K562 (cell line): ENCODE measurements around the gene NAPB. TPM values are rescaled to one million over a fixed set of nuclear protein-coding genes. Genes with fewer than 3 reads are reported as not detected.

ENCODE experiments used
- ATAC-seq: fragments of 200-7000 bp; cut with Tn5 transposase; 3 replicates; pipeline ENCODE4 v1.9.1; 2020; ENCODE audit warnings: moderate library complexity
- BruUV-seq: library from RNA; stranded (reverse); fragments of 400-500 nt; replicated peaks from 2 replicates; lab custom pipeline; 2021; lab: Mats Ljungman, UMichigan
- CTCF ChIA-PET: fragments of 300-600 bp; formaldehyde crosslinking; extraction: SDS; loops from one replicate; lab custom pipeline; 2021; ENCODE audit warnings: low intra/inter-chr PET ratio; lab: Yijun Ruan, JAX
- POLR2A ChIA-PET: fragments of 300-600, 350-650 bp; sonication (Branson Sonifier 250); formaldehyde crosslinking; extraction: SDS; loops from one replicate; lab custom pipeline; 2021; ENCODE audit warnings: antibody characterized with exemption, inconsistent platforms; lab: Yijun Ruan, JAX
- DNase-seq, 4 experiments: peaks; one replicate each; pipeline versions ENCODE4 v3.0.0 to v3.0.0-alpha.2; 2011 to 2018; ENCODE audit warnings: low spot score in 3 of 4, mixed read lengths in 3 of 4; ENCODE audit errors: extremely low read depth in 1 of 4
- FAIRE-seq: peaks from 2 replicates; lab custom pipeline; 2011; peaks lifted over from hg19 to GRCh38; lab: Jason Lieb, UNC
- H2AFZ ChIP-seq: 2 replicates; pipeline ENCODE4 v1.6.0; 2011; ENCODE audit warnings: low read depth, low read length, control low read depth, inconsistent platforms
- H3K27ac ChIP-seq: fragments of 200-600 bp; 3 replicates; pipeline ENCODE4 v1.8.0; 2011; ENCODE audit warnings: low read depth, mild to moderate bottlenecking, control low read depth, inconsistent platforms, low read length, moderate library complexity, mixed read lengths; ENCODE audit errors: extremely low read depth
- H3K27me3 ChIP-seq, 2 experiments: fragments of 300-600 bp in 1 of 2; 2 replicates in 1 of 2; 3 replicates in 1 of 2; pipeline versions ENCODE4 v1.6.0 to v1.8.0; 2011; ENCODE audit warnings: inconsistent platforms in 2 of 2, low read length in 2 of 2, mild to moderate bottlenecking in 1 of 2, mixed read lengths in 1 of 2, moderate library complexity in 1 of 2; ENCODE audit not compliant: control insufficient read depth in 2 of 2, insufficient read depth in 2 of 2
- H3K36me3 ChIP-seq: fragments of 300-600 bp; 3 replicates; pipeline ENCODE4 v1.8.0; 2011; ENCODE audit warnings: mild to moderate bottlenecking, low read length, inconsistent platforms; ENCODE audit not compliant: control insufficient read depth, insufficient read depth
- H3K4me1 ChIP-seq, 2 experiments: fragments of 200-600 bp in 1 of 2; replicated peaks in 1 of 2; 2 replicates in 1 of 2; 3 replicates in 1 of 2; pipeline versions ENCODE4 v1.5.1 to v1.8.0; 2011; ENCODE audit warnings: inconsistent platforms in 2 of 2, low read length in 2 of 2, mild to moderate bottlenecking in 1 of 2, mixed read lengths in 1 of 2, moderate library complexity in 1 of 2; ENCODE audit not compliant: control insufficient read depth in 2 of 2, insufficient read depth in 2 of 2
- H3K4me2 ChIP-seq: 2 replicates; pipeline ENCODE4 v1.6.1; 2011; ENCODE audit warnings: low read length, control low read depth, inconsistent platforms, mixed read lengths; ENCODE audit not compliant: insufficient read depth
- H3K4me3 ChIP-seq: fragments of 200-600 bp; sonication (generic), shearing (Covaris generic); 2 replicates; pipeline ENCODE4 v1.5.1; 2016; ENCODE audit warnings: control low read depth, inconsistent platforms
- H3K79me2 ChIP-seq: fragments of 200-600 bp; 3 replicates; pipeline ENCODE4 v1.8.0; 2011; ENCODE audit warnings: low read length, inconsistent platforms; ENCODE audit not compliant: control insufficient read depth, insufficient read depth
- H3K9ac ChIP-seq, 2 experiments: 2 replicates each; pipeline versions ENCODE4 v1.6.0 to v1.6.1; 2011; ENCODE audit warnings: low read depth in 2 of 2, low read length in 2 of 2, control low read depth in 1 of 2, inconsistent platforms in 1 of 2, mild to moderate bottlenecking in 1 of 2, mixed read lengths in 1 of 2; ENCODE audit not compliant: insufficient read depth in 1 of 2
- H3K9me1 ChIP-seq: one replicate; pipeline ENCODE4 v1.6.0; 2011; ENCODE audit warnings: inconsistent platforms, mild to moderate bottlenecking, low read length, moderate library complexity; ENCODE audit not compliant: control insufficient read depth, insufficient read depth
- H3K9me3 ChIP-seq: replicated peaks from 2 replicates; pipeline ENCODE4 v1.5.1; 2011; ENCODE audit warnings: low read depth, low read length, inconsistent platforms; ENCODE audit not compliant: control insufficient read depth, insufficient read depth
- H4K20me1 ChIP-seq: replicated peaks from 2 replicates; pipeline ENCODE4 v1.6.1; 2011; ENCODE audit warnings: low read length, inconsistent platforms, mixed read lengths; ENCODE audit not compliant: control insufficient read depth, insufficient read depth
- BCL6 ChIP-seq: fragments of 250-450 bp; sonication (Bioruptor Pico); IDR thresholded peaks from 2 replicates; pipeline ENCODE4 v1.4.0; 2020
- BMI1 ChIP-seq: fragments of 150-350 bp; IDR thresholded peaks from 2 replicates; pipeline ENCODE4 v1.6.1; 2014; ENCODE audit warnings: low read length
- CBX3 ChIP-seq, 2 experiments: IDR thresholded peaks; 1 replicate in 1 of 2; 2 replicates in 1 of 2; pipeline ENCODE4 v1.6.1; 2012; ENCODE audit warnings: inconsistent platforms in 2 of 2, low read length in 2 of 2, borderline replicate concordance in 1 of 2, control low read depth in 1 of 2
- EP400 ChIP-seq: fragments of 450-650 bp; IDR thresholded peaks from 2 replicates; pipeline ENCODE4 v1.6.1; 2017; ENCODE audit warnings: antibody characterized with exemption, mild to moderate bottlenecking, moderate library complexity
- ILK ChIP-seq: fragments of 450-650 bp; IDR thresholded peaks from 2 replicates; pipeline ENCODE4 v1.6.1; 2016; ENCODE audit warnings: missing genetic modification characterization, low read depth, mild to moderate bottlenecking, missing compliant biosample characterization, moderate library complexity, borderline replicate concordance
- KHSRP ChIP-seq: fragments of 450-650 bp; IDR thresholded peaks from 2 replicates; pipeline ENCODE4 v1.6.1; 2017
- NCOA1 ChIP-seq: fragments of 450-650 bp; IDR thresholded peaks from 2 replicates; pipeline ENCODE4 v1.6.1; 2016; ENCODE audit warnings: low read depth
- NFYB ChIP-seq: IDR thresholded peaks from 2 replicates; pipeline ENCODE4 v1.6.1; 2011; ENCODE audit warnings: mild to moderate bottlenecking, moderate library complexity; ENCODE audit not compliant: insufficient read length; ENCODE audit errors: extremely low read depth
- NR1H2 ChIP-seq: sonication (generic); formaldehyde crosslinking; IDR thresholded peaks from 2 replicates; pipeline ENCODE4 v1.4.0; 2020; ENCODE audit warnings: mild to moderate bottlenecking, missing genetic modification reagents
- NR3C1 ChIP-seq: sonication (generic); formaldehyde crosslinking; IDR thresholded peaks from 2 replicates; pipeline ENCODE4 v1.8.1; 2022; ENCODE audit warnings: missing genetic modification reagents
- SLC30A9 ChIP-seq: fragments of 250-450 bp; sonication (Bioruptor Pico); IDR thresholded peaks from 2 replicates; pipeline ENCODE4 v1.8.0; 2022; ENCODE audit warnings: mild to moderate bottlenecking, moderate library complexity
- TRIM28 ChIP-seq: fragments of 450-650 bp; IDR thresholded peaks from 2 replicates; pipeline ENCODE4 v1.6.1; 2017
- ZNF384 ChIP-seq: IDR thresholded peaks from 2 replicates; pipeline ENCODE4 v1.6.1; 2012; ENCODE audit warnings: low read depth, low read length, improper control_type of control experiment
- WGBS: fragments of 100-300 bp; shearing (Covaris generic); methylation state at CpG from one replicate; pipeline ENCODE4 v1.1.6; 2016; ENCODE audit warnings: low coverage, mixed read lengths; ENCODE audit not compliant: insufficient coverage; ENCODE audit errors: missing lambda C conversion rate; 5-methylcytosine and 5-hydroxymethylcytosine counted together
- in situ Hi-C: fragments of 300-500 bp; cut with MboI; formaldehyde crosslinking; loops from 4 replicates; pipeline ENCODE4 v1.15.0; 2018; ENCODE audit warnings: inconsistent platforms, mixed read lengths
- intact Hi-C: fragments of 100-400 bp; cut with micrococcal nuclease; formaldehyde crosslinking; loops from 2 replicates; pipeline ENCODE4 v1.14.2; 2022
- polyA plus RNA-seq, 8 experiments: library from polyadenylated mRNA; depleted of rRNA in 4 of 8; stranded (reverse) in 5 of 8; unstranded in 3 of 8; fragments of >200 nt; fragmentation: Nextera tagmentation in 2 of 8; fragmentation: Illumina TruSeq in 1 of 8; extraction: Ambion mirVana in 2 of 8; extraction: Trizol in 1 of 8; gene quantifications; 2 replicates each; pipeline versions ENCODE4 v1.2.1 to v1.2.3, GENCODE V29; 2011 to 2014; ENCODE audit warnings: inconsistent platforms in 1 of 8, missing spikeins in 1 of 8
- total RNA-seq, 7 experiments: library from RNA; depleted of rRNA in 6 of 7; stranded (reverse); fragments of >200 nt in 6 of 7; fragmentation: Illumina TruSeq in 2 of 7; extraction: Trizol in 2 of 7; gene quantifications; 2 replicates each; pipeline versions ENCODE4 v1.2.1 to v1.2.3, GENCODE V29; 2011 to 2021; ENCODE audit warnings: low replicate concordance in 1 of 7
- TF ChIP-seq, protein P1 (sequence below): fragments of 150-350 bp; conservative IDR thresholded peaks from 2 replicates; pipeline ENCODE4 v1.6.1; 2014; ENCODE audit warnings: low read length

Gene NAPB
- total and polyA plus RNA-seq, 9 of the 15 experiments (the other 6 are each of a cell fraction or from before 2014, with no cell fraction given): 1.4 to 7.7 (median 5.2) TPM

DNA sequence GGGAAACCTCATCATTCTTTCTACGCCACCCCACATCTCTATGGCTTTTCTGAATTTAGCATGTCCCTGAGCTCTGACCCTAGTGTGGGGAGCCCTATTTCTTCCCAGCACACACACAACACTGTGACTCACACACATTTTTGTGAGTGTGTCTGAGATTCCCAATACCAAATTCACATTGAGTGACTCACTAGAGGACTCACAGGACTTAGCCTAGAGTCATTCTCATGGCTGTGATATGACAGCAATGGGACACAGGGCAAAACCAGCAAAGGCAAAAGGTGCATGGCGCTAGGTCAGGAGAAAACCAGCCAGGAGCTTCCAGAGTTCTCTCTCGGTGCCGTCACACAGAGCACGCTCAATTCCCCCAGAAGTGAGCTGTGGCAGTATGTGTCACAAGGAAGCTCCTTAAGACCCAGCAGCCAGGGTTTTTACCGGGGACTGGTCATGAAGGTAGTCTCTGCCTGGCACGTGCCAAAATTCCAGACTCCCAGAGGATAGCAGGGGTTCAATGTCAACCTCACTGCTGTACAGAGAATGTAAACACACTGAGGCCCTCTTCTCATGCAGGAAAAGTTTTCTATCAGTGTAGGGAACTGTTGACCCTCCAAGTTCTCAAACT lies 24.4 kb upstream of the NAPB start:
- BruUV-seq: no TSS peak
- Histone ChIP-seq H3K9me3 (no peaks in the 10 kb centered on the region), H3K36me3 (no peaks in the 10 kb centered on the region), H2AFZ (no peak overlapping the region), H3K27ac (no peak overlapping the region), H3K4me2 (no peak overlapping the region), H3K9ac (no peak overlapping the region), H3K4me1 (no peaks in the 10 kb centered on the region), H3K9me1 (no peaks in the 10 kb centered on the region), H4K20me1 (no peaks in the 10 kb centered on the region), H3K27me3 (peaks cover 0 to 12% of the 10 kb centered on the region in 2 experiments; a peak in 1 of 5 replicates), H3K4me3 (no peak overlapping the region), H3K79me2 (no peaks in the 10 kb centered on the region)
- 8% methylated on average over 7 of the region's 7 CpGs for WGBS
- FAIRE-seq (no peak), DNase-seq (no peak), ATAC-seq (no peak)
- intact Hi-C loops (loop anchor here (1.0 kb wide), 1 partner anchor 96 kb away; no protein-coding TSS in a partner anchor), in situ Hi-C loops (no loop called here)
- POLR2A ChIA-PET: no interaction called here
- no peak for TF ChIP-seq NR3C1 (CRISPR knock-in tag)
- TF ChIP-seq NFYB: no peak
- no peak for TF ChIP-seq SLC30A9 (CRISPR knock-in tag)
- no peak for TF ChIP-seq ZNF384
- TF ChIP-seq TRIM28: no peak
- TF ChIP-seq BCL6 (CRISPR knock-in tag): no peak
- TF ChIP-seq NR1H2 (CRISPR knock-in tag): no peak
- no peak for TF ChIP-seq NCOA1
- TF ChIP-seq BMI1: no peak
- TF ChIP-seq EP400: no peak
- TF ChIP-seq ILK (tag): no peak
- TF ChIP-seq, protein P1, sequence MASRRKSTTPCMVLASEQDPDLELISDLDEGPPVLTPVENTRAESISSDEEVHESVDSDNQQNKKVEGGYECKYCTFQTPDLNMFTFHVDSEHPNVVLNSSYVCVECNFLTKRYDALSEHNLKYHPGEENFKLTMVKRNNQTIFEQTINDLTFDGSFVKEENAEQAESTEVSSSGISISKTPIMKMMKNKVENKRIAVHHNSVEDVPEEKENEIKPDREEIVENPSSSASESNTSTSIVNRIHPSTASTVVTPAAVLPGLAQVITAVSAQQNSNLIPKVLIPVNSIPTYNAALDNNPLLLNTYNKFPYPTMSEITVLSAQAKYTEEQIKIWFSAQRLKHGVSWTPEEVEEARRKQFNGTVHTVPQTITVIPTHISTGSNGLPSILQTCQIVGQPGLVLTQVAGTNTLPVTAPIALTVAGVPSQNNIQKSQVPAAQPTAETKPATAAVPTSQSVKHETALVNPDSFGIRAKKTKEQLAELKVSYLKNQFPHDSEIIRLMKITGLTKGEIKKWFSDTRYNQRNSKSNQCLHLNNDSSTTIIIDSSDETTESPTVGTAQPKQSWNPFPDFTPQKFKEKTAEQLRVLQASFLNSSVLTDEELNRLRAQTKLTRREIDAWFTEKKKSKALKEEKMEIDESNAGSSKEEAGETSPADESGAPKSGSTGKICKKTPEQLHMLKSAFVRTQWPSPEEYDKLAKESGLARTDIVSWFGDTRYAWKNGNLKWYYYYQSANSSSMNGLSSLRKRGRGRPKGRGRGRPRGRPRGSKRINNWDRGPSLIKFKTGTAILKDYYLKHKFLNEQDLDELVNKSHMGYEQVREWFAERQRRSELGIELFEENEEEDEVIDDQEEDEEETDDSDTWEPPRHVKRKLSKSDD: no peak
- TF ChIP-seq CBX3 (IDR thresholded peaks at IDR 0.05; ENCODE audit: borderline replicate concordance in 1 of 2, low read length in 2 of 2): no peak
- no peak for TF ChIP-seq KHSRP
- CTCF ChIA-PET: no interaction called here
